ENCODE results near the gene PELI1. TPM values are rescaled to one million over a fixed set of nuclear protein-coding genes. Genes with fewer than 3 reads are reported as not detected.

Gene PELI1
- total and polyA plus RNA-seq, 8 donors, result 5.5 to 15.9 (median 9.2) TPM

DNA sequence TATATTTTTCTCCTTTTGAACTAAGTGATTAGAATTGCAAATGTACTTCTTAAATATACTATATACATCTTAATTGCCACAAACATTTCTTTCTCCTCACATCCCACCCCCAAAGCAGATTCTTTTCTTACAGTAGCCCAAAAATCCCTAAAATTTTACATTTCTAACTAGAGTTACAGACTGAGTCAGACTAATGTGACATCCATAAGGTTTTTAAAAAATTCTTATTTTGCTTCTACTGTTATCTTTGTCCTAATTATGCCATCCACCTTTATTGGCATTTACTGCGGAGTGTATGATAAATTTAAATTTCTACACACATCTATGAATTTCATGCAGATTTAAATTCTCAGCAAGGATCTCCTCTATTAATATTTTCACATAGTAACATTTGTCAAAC, 15.8 kb downstream of the PELI1 start:
- Histone ChIP-seq H3K4me3 (no peak overlapping the region), H3K27ac (no peak overlapping the region)
- FAIRE-seq, result peak; percentile 61

DNA sequence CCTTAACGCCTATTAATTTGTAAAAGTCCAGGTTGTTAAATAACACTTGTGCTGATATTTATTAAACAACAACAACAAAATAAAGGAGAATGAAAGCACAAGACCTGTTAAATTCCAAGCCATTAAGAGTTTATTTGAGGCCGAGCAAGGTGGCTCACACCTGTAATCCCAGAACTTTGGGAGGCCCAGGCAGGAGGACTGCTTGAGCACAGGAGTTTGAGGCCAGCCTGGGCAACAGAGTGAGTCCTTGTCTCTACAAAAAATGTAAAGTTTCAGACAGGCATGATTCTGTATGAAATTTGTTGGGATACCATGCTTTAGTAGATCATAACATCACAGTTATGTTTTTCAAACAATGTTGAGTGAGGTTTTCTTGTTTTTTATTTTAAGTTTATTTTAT, 17.1 kb downstream of the PELI1 start:
- intact Hi-C loops (cut with DNase I), result no loop called here
- no peaks in the 10 kb centered on the region for H3K9me3 ChIP-seq
- H3K27ac ChIP-seq, result no peak overlapping the region
- H3K4me1 ChIP-seq, result peaks cover 4 to 28% (median 27%) of the 10 kb centered on the region in 3 donors
- H3K36me3 ChIP-seq, result no peaks in the 10 kb centered on the region
- WGBS, 2 donors, result 97 to 99% methylated on average over 2 of the region's 2 CpGs
- FAIRE-seq (no peak), DNase-seq (no peak), ATAC-seq (no peak)
- TF ChIP-seq CTCF (IDR thresholded peaks at IDR 0.05), result no peak
- H3K27me3 ChIP-seq, result no peaks in the 10 kb centered on the region
- H3K4me3 ChIP-seq, result no peak overlapping the region

More for the DNA sequence above, 15.8 kb downstream of the PELI1 start:
- WGBS, 2 donors, result 55 to 74% methylated on average over 1 of the region's 1 CpG
- Histone ChIP-seq H3K27me3 (no peaks in the 10 kb centered on the region), H3K9me3 (no peaks in the 10 kb centered on the region), H3K4me1 (peaks cover 4 to 28% (median 28%) of the 10 kb centered on the region in 3 donors), H3K36me3 (no peaks in the 10 kb centered on the region)
- DNase-seq (no peak), ATAC-seq (no peak)
- intact Hi-C loops (cut with DNase I), result no loop called here
- TF ChIP-seq CTCF (IDR thresholded peaks at IDR 0.05), result no peak

- DNase-seq (no peak), ATAC-seq (no peak), FAIRE-seq (peak; percentile 89)
- 55 to 58% methylated on average over 3 of the region's 3 CpGs for WGBS, 2 donors
- H3K4me3 ChIP-seq, result no peak overlapping the region
- no peak for TF ChIP-seq CTCF (IDR thresholded peaks at IDR 0.05)
- H3K4me1 ChIP-seq, result peaks cover 4 to 28% (median 27%) of the 10 kb centered on the region in 3 donors
- intact Hi-C loops (cut with DNase I), result no loop called here
- no peaks in the 10 kb centered on the region for H3K27me3 ChIP-seq
- no peaks in the 10 kb centered on the region for H3K36me3 ChIP-seq
- H3K27ac ChIP-seq, result no peak overlapping the region
- no peaks in the 10 kb centered on the region for H3K9me3 ChIP-seq
These were observed 17.6 kb downstream of the PELI1 start for GRCh38 chr2:64126601-64127000.

DNA sequence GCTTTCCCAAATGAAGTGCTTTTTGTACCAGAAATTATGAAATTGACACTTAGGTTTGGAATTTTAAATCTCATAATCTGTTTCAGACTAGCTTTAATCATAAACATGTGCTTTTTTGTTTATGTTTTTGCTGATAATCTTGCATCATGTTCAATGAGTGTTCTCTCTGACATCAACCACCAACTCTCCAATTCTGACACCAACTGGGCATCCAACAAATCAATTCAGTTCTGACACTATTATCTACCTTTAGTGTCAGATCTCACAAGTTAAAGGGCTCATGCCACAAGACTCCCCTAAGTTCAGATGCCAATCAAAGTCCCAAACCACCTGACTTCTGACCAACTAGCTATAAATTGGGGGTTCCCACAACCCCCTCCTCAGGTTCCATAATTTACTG, 19.6 kb downstream of the PELI1 start:
- Histone ChIP-seq H3K36me3 (no peaks in the 10 kb centered on the region), H3K9me3 (no peaks in the 10 kb centered on the region), H3K4me1 (peaks cover 4 to 30% (median 18%) of the 10 kb centered on the region in 3 donors), H3K27me3 (no peaks in the 10 kb centered on the region), H3K27ac (no peak overlapping the region), H3K4me3 (no peak overlapping the region)
- FAIRE-seq, result no peak
- no peak for DNase-seq
- intact Hi-C loops (cut with DNase I), result no loop called here
- no peak for ATAC-seq
- no peak for TF ChIP-seq CTCF (IDR thresholded peaks at IDR 0.05)

DNA sequence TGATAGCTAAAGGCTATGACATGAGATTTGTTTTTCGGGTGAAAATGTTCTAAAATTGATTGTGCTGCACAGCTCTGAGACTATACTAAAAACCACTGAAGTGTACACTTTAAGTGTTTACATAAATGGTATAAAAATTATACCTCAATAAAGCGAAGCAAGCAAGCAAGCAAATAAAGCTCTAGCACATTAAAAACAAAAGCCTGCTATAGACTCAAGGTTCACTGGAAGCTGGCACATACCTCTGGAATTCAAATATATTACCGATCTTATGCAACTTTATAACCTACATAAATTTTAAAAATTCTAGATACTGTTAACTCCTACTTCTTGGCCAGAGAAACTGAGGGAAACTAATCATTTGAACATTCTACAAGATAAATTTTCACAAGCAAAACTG, 20.1 kb downstream of the PELI1 start:
- Histone ChIP-seq H3K4me3 (no peak overlapping the region), H3K9me3 (no peaks in the 10 kb centered on the region), H3K27ac (no peak overlapping the region), H3K36me3 (no peaks in the 10 kb centered on the region), H3K4me1 (peaks cover under 1 to 31% (median 20%) of the 10 kb centered on the region in 3 donors), H3K27me3 (no peaks in the 10 kb centered on the region)
- FAIRE-seq, result no peak
- no peak for TF ChIP-seq CTCF (IDR thresholded peaks at IDR 0.05)
- intact Hi-C loops (cut with DNase I), result no loop called here
- no peak for ATAC-seq
- WGBS, 2 donors, result 79 to 83% methylated on average over 3 of the region's 3 CpGs
- no peak for DNase-seq
